Measurements from ENCODE around the gene GART.

GART gene

GRCh38 chr21:33455686-33456446, 86.1 kb downstream of the GART start:
- ChIA-PET CTCF (interaction anchor here (0.6 to 7.8 kb wide), 5 partner anchors 10 to 259 kb away, joined by 3 to 75 read pairs (median 4); no protein-coding TSS in a partner anchor), POLR2A (no interaction called here)
- H3K4me3 ChIP-seq (ENCODE audit: low read depth, low read length), result no peak overlapping the region
- TF ChIP-seq CTCF (IDR thresholded peaks at IDR 0.05; ENCODE audit: insufficient read depth, low read length, missing control alignments), result no peak
- DNase-seq (ENCODE audit: low read depth, low spot score), result no peak
